Neural cell (in vitro differentiated cells): ENCODE measurements around the gene KIF3B. TPM values are rescaled to one million over a fixed set of nuclear protein-coding genes. Genes with fewer than 3 reads are reported as not detected.

ENCODE experiments used
- H2AFZ ChIP-seq: fragments of 200-600, 300-800 bp; sonication (generic), shearing (Covaris generic); 2 replicates; pipeline ENCODE4 v1.6.0; 2014; ENCODE audit warnings: low read depth, mild to moderate bottlenecking, antibody characterized with exemption, low read length, moderate library complexity
- H3F3A ChIP-seq: fragments of 200-600 bp; shearing (Covaris generic); 2 replicates; pipeline ENCODE4 v1.6.1; 2016; ENCODE audit warnings: mild to moderate bottlenecking, moderate library complexity, mixed read lengths, antibody characterized with exemption, low read length; ENCODE audit not compliant: insufficient read depth, poor library complexity, severe bottlenecking
- H3K27ac ChIP-seq: fragments of 200-600, 300-800 bp; sonication (generic), shearing (Covaris generic); 2 replicates; pipeline ENCODE4 v1.5.1; 2014; ENCODE audit warnings: mild to moderate bottlenecking, low read length, moderate library complexity
- H3K27me3 ChIP-seq: fragments of 300-800, 200-600 bp; sonication (generic), shearing (Covaris generic); 2 replicates; pipeline ENCODE4 v1.6.0; 2014; ENCODE audit warnings: mild to moderate bottlenecking, low read depth, low read length, moderate library complexity; ENCODE audit not compliant: insufficient read depth
- H3K36me3 ChIP-seq: fragments of 300-800, 200-600 bp; sonication (generic), shearing (Covaris generic); 2 replicates; pipeline ENCODE4 v1.5.1; 2014; ENCODE audit warnings: mild to moderate bottlenecking, antibody characterized with exemption, low read length, moderate library complexity; ENCODE audit not compliant: insufficient read depth
- H3K4me2 ChIP-seq: fragments of 300-800, 200-600 bp; sonication (generic), shearing (Covaris generic); 2 replicates; pipeline ENCODE4 v1.6.0; 2014; ENCODE audit warnings: mild to moderate bottlenecking, low read length
- H3K4me3 ChIP-seq: fragments of 300-800, 200-600 bp; sonication (generic), shearing (Covaris generic); 2 replicates; pipeline ENCODE4 v1.5.1; 2014; ENCODE audit warnings: mild to moderate bottlenecking, low read length, moderate library complexity
- H3K79me2 ChIP-seq: fragments of 200-600 bp; shearing (Covaris generic); replicated peaks from 2 replicates; pipeline ENCODE4 v1.6.0; 2014; ENCODE audit warnings: mild to moderate bottlenecking, low read length, moderate library complexity; ENCODE audit not compliant: insufficient read depth
- H3K9ac ChIP-seq: fragments of 300-800, 200-600 bp; sonication (generic), shearing (Covaris generic); 2 replicates; pipeline ENCODE4 v1.6.1; 2016; ENCODE audit warnings: mild to moderate bottlenecking, low read length, mixed read lengths
- H3K9me2 ChIP-seq: fragments of 200-600 bp; shearing (Covaris generic); 2 replicates; pipeline ENCODE4 v1.6.1; 2016; ENCODE audit warnings: mild to moderate bottlenecking, low read length, mixed read lengths; ENCODE audit not compliant: insufficient read depth
- H3K9me3 ChIP-seq: fragments of 200-600, 300-800 bp; sonication (generic), shearing (Covaris generic); 2 replicates; pipeline ENCODE4 v1.6.1; 2016; ENCODE audit warnings: mild to moderate bottlenecking, mixed run types, low read length, moderate library complexity, mixed read lengths
- H4K20me1 ChIP-seq: fragments of 200-600 bp; shearing (Covaris generic); 2 replicates; pipeline ENCODE4 v1.6.1; 2016; ENCODE audit warnings: mild to moderate bottlenecking, mixed run types; ENCODE audit not compliant: insufficient read depth
- CTCF ChIP-seq: fragments of 450-650 bp; IDR thresholded peaks from 2 replicates; pipeline ENCODE4 v1.5.1; 2014; ENCODE audit warnings: antibody characterized with exemption, mild to moderate bottlenecking, moderate library complexity; ENCODE audit not compliant: poor library complexity, severe bottlenecking
- EP300 ChIP-seq: fragments of 450-650 bp; conservative IDR thresholded peaks from 2 replicates; pipeline ENCODE4 v1.6.1; 2014; ENCODE audit warnings: antibody characterized with exemption, mild to moderate bottlenecking, moderate library complexity; ENCODE audit not compliant: poor library complexity, severe bottlenecking
- EZH2 ChIP-seq: fragments of 200-600, 300-800 bp; shearing (Covaris generic), sonication (generic); IDR thresholded peaks from 2 replicates; pipeline ENCODE4 v1.6.1; 2014; ENCODE audit warnings: antibody characterized with exemption, low read length, borderline replicate concordance, mild to moderate bottlenecking; ENCODE audit not compliant: insufficient read depth, poor library complexity, severe bottlenecking
- MXI1 ChIP-seq: fragments of 450-650 bp; conservative IDR thresholded peaks from 2 replicates; pipeline ENCODE4 v1.6.1; 2014; ENCODE audit warnings: antibody characterized with exemption, mild to moderate bottlenecking; ENCODE audit not compliant: poor library complexity, severe bottlenecking
- POLR2AphosphoS5 ChIP-seq: IDR thresholded peaks from 2 replicates; pipeline ENCODE4 v1.6.1; 2012
- RAD21 ChIP-seq: fragments of 450-650 bp; conservative IDR thresholded peaks from 2 replicates; pipeline ENCODE4 v1.6.1; 2014; ENCODE audit warnings: antibody characterized with exemption, mild to moderate bottlenecking, moderate library complexity
- REST ChIP-seq: IDR thresholded peaks from 2 replicates; pipeline ENCODE4 v1.6.1; 2012; ENCODE audit warnings: borderline replicate concordance
- SMC3 ChIP-seq: fragments of 450-650 bp; conservative IDR thresholded peaks from 2 replicates; pipeline ENCODE4 v1.6.1; 2014; ENCODE audit warnings: antibody characterized with exemption, mild to moderate bottlenecking, moderate library complexity; ENCODE audit not compliant: poor library complexity
- TAF1 ChIP-seq: IDR thresholded peaks from 2 replicates; pipeline ENCODE4 v1.6.1; 2012; ENCODE audit warnings: low read depth
- polyA plus RNA-seq: library from polyadenylated mRNA; depleted of rRNA; stranded (reverse); fragments of >200 nt; gene quantifications from 2 replicates; pipeline ENCODE4 v1.2.3, GENCODE V29; 2014

The KIF3B gene
- polyA plus RNA-seq, 1 donor from 2014 or later = 49.4 TPM

GRCh38 chr20:32314768-32315167, 37.3 kb downstream of the KIF3B start:
- TF ChIP-seq EZH2 (no peak), CTCF (no peak), REST (no peak), EP300 (no peak), TAF1 (no peak), RAD21 (no peak), MXI1 (no peak), POLR2AphosphoS5 (no peak), SMC3 (no peak)
- H2AFZ ChIP-seq = no peak overlapping the region
- no peak overlapping the region for H3K9ac ChIP-seq
- H3K27me3 ChIP-seq = no peaks in the 10 kb centered on the region
- no peaks in the 10 kb centered on the region for H3K9me3 ChIP-seq
- H3K27ac ChIP-seq = no peak overlapping the region
- no peaks in the 10 kb centered on the region for H3K36me3 ChIP-seq
- H3F3A ChIP-seq = no peaks in the 10 kb centered on the region
- no peaks in the 10 kb centered on the region for H4K20me1 ChIP-seq
- H3K9me2 ChIP-seq = no peaks in the 10 kb centered on the region
- H3K4me3 ChIP-seq = no peak overlapping the region
- peaks cover 4% of the 10 kb centered on the region for H3K79me2 ChIP-seq
- no peak overlapping the region for H3K4me2 ChIP-seq

GRCh38 chr20:32315399-32315798, 37.9 kb downstream of the KIF3B start:
- H3K36me3 ChIP-seq = no peaks in the 10 kb centered on the region
- peaks cover 4% of the 10 kb centered on the region for H3K79me2 ChIP-seq
- no peaks in the 10 kb centered on the region for H3K9me3 ChIP-seq
- H3K27ac ChIP-seq = no peak overlapping the region
- no peaks in the 10 kb centered on the region for H4K20me1 ChIP-seq
- H3K4me2 ChIP-seq = no peak overlapping the region
- no peak overlapping the region for H3K9ac ChIP-seq
- H3K9me2 ChIP-seq = no peaks in the 10 kb centered on the region
- no peak overlapping the region for H2AFZ ChIP-seq
- no peaks in the 10 kb centered on the region for H3K27me3 ChIP-seq
- TF ChIP-seq TAF1 = no peak
- TF ChIP-seq RAD21 = no peak
- no peak for TF ChIP-seq POLR2AphosphoS5
- TF ChIP-seq REST = no peak
- no peak for TF ChIP-seq EP300
- TF ChIP-seq CTCF = no peak
- TF ChIP-seq MXI1 = no peak
- no peak for TF ChIP-seq EZH2
- no peak for TF ChIP-seq SMC3
- no peak overlapping the region for H3K4me3 ChIP-seq
- no peaks in the 10 kb centered on the region for H3F3A ChIP-seq
